ENCODE results near the gene WDR88.
"Not testable (repeated sequence)": the region's sequence is repeated elsewhere in the genome, so short reads cannot be mapped to it uniquely, and the experiment has no call there.

Gene WDR88

GRCh38 chr19:33201473-33201872 lies 69.6 kb downstream of the WDR88 start:
- no peak for FAIRE-seq

GRCh38 chr19:33201886-33202545 lies 70.1 kb downstream of the WDR88 start:
- FAIRE-seq, result no peak

- no peak for FAIRE-seq
Measured at GRCh38 chr19:33202546-33203507, 70.9 kb downstream of the WDR88 start.

GRCh38 chr19:33203529-33203928 lies 71.6 kb downstream of the WDR88 start:
- FAIRE-seq, result no peak

- FAIRE-seq, result no peak
Measured at GRCh38 chr19:33204136-33204973, 72.4 kb downstream of the WDR88 start.

GRCh38 chr19:33205110-33205509 lies 73.2 kb downstream of the WDR88 start:
- no peak for FAIRE-seq

- FAIRE-seq, result no peak
Measured at GRCh38 chr19:33205531-33206260, 73.8 kb downstream of the WDR88 start.

GRCh38 chr19:33206261-33207039 lies 74.5 kb downstream of the WDR88 start:
- no peak for FAIRE-seq

GRCh38 chr19:33207040-33207620 lies 75.2 kb downstream of the WDR88 start:
- no peak for FAIRE-seq

GRCh38 chr19:33207903-33208302 lies 76.0 kb downstream of the WDR88 start:
- FAIRE-seq, result no peak

- FAIRE-seq, result no peak
Measured at GRCh38 chr19:33208371-33208895, 76.5 kb downstream of the WDR88 start.

GRCh38 chr19:33208904-33209849 lies 77.3 kb downstream of the WDR88 start:
- no peak for FAIRE-seq

- not testable (repeated sequence) for FAIRE-seq
Measured at GRCh38 chr19:33209850-33210230, 77.9 kb downstream of the WDR88 start.

- no peak for FAIRE-seq
Measured at GRCh38 chr19:33210266-33210940, 78.5 kb downstream of the WDR88 start.

- FAIRE-seq, result no peak
Measured at GRCh38 chr19:33211794-33212435, 80.0 kb downstream of the WDR88 start.

- FAIRE-seq, result no peak
Measured at GRCh38 chr19:33212436-33213172, 80.7 kb downstream of the WDR88 start.

- no peak for FAIRE-seq
Measured at GRCh38 chr19:33214596-33214995, 82.7 kb downstream of the WDR88 start.
